Fibroblast of skin of abdomen (primary cell): Measurements from ENCODE around the gene EMILIN2.

ENCODE experiments used
- DNase-seq: peaks from one replicate; pipeline ENCODE4 v3.0.0-alpha.2; 2013

Gene EMILIN2

GRCh38 chr18:2958819-2959298 lies 112.1 kb downstream of the EMILIN2 start:
- peak; percentile 40 for DNase-seq

DNA sequence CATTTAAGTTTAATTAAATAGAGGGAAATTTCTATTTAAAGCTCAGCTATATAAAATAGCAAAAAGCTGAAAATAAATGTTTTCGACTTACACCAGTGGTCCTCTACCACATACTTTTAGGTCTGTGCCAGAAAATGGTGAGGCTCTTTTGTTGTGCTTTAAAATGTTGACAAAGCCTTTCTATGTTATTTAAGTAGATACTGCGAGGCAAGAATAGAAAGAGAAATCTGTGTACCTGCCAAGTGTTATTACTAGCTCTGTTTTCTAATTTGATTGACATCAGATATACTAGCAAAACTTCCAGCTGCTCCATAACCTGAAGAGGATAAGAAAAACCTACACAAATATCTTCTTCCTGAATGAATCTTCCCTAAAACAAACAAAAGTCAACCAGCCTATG lies 112.5 kb downstream of the EMILIN2 start:
- DNase-seq: no peak

- no peak for DNase-seq
These were observed 114.3 kb downstream of the EMILIN2 start for GRCh38 chr18:2960983-2961696.

DNA sequence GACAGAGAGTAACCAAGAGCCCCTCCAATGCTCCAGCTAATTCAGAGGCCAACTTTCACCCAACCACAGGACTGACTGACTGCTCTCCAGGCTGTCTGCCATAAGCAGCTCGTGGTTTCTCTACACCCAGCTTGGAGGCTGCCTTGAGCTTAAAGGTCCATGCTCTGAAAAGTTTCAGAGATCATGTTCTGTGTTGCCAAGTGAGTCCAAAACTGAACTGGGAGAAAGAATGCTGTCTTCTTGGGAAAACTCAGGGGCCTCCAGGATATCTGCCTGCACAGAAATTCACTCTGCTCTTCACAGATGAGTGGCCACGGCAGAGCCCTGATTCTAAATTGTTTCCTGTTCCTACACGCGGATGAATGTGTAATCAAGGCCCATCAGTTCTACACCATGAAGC lies 115.0 kb downstream of the EMILIN2 start:
- peak; percentile 62 for DNase-seq

DNA sequence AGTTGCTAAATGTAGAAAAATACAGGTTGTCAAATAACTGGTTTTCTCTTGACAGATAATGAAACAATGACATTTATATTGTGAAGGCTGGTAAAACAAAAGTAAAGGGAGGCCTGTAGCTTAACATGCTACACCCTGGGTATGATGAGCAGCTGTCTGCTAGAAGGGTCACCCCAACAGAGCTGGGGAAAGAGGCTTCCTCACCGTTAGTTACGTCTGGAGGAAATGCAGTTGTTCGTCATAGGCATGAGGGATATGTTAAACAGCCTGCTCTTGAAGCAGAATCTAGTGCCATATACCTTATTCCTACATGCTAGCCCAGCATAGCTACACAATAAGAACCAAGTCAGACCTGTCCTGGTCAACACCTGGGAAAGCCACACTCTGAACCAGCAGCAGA lies 116.2 kb downstream of the EMILIN2 start:
- DNase-seq: no peak

DNA sequence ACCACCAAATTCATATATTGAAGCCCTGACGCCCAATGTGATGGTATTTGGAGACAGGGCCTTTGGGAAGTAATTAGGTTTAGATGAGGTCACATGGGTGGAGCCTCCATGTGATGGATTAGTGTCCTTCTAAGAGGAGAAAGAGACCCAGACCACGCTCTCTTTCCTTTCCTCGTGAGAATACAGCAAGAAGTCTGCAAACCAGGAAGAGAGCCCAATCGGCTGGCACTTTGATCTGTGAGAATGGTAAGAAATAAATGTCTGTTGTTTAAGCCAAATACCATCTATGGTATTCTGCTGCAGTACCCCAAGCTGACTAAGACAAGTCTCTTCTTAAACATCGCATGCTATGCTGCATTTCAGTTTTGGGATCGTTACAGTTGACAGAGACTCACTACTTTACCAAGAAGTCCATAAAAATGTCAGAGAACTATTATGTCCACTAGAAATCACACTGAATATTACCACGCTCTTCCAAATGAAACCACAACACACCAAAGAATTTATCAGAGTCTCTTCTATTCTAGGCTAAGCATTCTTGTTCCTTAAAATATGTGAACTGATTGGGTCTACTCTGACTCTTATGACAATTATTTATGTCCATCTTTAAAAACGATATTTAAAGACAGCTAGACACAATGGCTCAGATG lies 117.7 kb downstream of the EMILIN2 start:
- DNase-seq: peak; percentile 52
